Measurements from ENCODE around the gene ZCRB1. TPM values are rescaled to one million over a fixed set of nuclear protein-coding genes. Genes with fewer than 3 reads are reported as not detected.
"Not testable (repeated sequence)": the region's sequence is repeated elsewhere in the genome, so short reads cannot be mapped to it uniquely, and the experiment has no call there.

The ZCRB1 gene, protein sequence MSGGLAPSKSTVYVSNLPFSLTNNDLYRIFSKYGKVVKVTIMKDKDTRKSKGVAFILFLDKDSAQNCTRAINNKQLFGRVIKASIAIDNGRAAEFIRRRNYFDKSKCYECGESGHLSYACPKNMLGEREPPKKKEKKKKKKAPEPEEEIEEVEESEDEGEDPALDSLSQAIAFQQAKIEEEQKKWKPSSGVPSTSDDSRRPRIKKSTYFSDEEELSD
- total RNA-seq (2014; rRNA removed; shearing (Covaris generic); ENCODE audit: low replicate concordance): 32.1 and 42.6 TPM in 2 replicates

DNA sequence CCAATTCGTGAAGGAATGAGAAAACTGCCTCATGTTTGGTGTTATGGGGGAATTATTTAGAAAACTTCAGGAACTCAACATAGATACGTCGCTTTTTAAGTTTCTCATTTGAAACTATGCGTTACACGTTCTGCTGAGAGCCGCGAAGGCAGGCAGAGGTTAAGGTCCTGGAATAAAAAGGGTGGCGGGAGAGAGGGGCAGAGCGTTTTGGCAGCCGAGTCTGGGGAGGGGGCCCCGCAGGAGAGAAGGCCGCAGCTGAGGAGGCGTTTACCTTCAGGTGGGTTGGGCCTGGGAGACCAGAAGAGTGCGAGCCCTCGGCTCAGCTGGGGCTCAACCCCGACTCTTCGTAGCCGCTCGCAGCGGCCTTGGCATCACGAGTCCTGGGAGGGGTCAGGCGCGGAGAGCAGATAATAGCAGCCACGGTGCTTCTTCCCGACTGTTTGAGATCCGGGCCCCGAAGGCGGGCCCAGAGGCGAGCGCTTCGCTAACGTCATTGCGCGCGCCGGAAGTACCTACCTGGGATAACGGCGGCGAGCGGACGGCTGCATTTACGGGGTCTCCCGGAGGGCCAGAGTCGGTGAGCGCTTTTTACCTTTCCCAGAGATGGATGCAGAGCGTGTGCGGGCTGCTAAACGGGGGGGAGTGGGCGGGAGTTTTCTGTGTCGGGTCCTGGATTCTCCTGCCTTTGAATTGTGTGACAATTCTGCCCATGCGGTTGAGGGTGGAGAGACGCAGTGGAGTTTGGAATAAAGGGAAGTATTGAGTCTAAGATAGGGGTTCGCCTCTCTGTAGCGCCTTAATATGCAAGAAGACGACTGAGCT is at the start of gene ZCRB1, which contains the start of gene PPHLN1:
Gene ZCRB1, minus strand, starts transcription at position 442 of the 822 bp plus-strand sequence. CDS start 1,992 bp downstream, outside the sequence.
Gene PPHLN1, plus strand, starts transcription at position 515 of the 822 bp plus-strand sequence. CDS start 9,736 bp downstream, outside the sequence.
- peaks cover 8% of the 10 kb centered on the region for H3K36me3 ChIP-seq
- DNase-seq: peak; percentile 83
- no peaks in the 10 kb centered on the region for H3K27me3 ChIP-seq
- H3K4me3 ChIP-seq: peak within 1 kb of the TSS; percentile 99
- no peaks in the 10 kb centered on the region for H3K9me3 ChIP-seq

DNA sequence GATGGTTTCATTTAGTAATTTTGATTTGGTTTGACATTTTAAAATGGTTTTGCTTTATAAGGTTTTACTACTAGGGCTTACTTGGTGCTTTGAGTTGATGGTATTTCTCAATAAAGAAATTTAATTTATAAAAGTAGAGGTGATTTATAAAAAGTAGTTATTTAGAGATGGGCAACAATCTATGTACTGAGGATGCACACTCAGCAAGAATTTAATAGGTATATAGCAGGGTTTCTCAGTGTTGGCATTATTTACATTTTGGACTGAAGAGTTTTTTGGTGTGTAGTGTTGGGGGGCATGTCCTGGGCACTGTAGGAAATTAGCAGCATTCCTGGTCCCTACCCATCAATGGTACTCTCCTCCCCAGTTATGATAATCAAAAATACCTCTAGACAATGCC is 47.8 kb upstream of the ZCRB1 start:
- Histone ChIP-seq H3K4me3 (no peak overlapping the region), H3K27me3 (no peaks in the 10 kb centered on the region), H3K36me3 (peaks cover 18% of the 10 kb centered on the region), H3K9me3 (no peaks in the 10 kb centered on the region)
- no peak for DNase-seq

DNA sequence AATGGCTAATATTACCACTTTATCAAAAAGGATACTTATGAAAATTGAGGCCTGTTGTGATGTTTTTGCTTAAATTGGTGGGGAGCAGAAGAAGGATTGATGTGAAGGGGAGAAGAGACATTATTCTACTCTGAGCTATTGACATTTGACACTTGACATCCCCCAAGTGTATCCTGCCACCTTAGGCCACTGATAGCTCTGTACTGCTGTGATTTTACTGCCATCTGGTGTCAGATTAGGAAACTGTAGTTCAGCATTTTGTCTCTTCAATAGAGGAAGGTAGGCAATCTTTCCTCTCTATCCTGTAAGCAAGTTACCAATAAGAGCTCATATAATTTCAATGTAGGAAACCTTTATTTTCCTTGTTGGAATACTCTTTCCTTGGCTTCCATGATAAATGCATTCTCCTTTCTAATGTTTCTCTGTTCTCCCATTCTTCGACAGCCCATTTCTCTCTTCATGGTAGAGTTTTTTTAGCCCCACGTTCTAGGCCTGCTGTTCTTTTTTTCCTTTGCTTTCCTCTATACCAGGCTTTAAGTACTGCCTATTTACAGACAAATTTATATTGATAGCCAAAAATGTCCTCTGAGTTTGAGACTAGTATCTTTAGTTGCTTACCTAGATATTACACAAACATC is 46.4 kb upstream of the ZCRB1 start:
- H3K36me3 ChIP-seq: peaks cover 18% of the 10 kb centered on the region
- no peak for DNase-seq
- no peaks in the 10 kb centered on the region for H3K27me3 ChIP-seq
- H3K4me3 ChIP-seq: no peak overlapping the region
- H3K9me3 ChIP-seq: no peaks in the 10 kb centered on the region

DNA sequence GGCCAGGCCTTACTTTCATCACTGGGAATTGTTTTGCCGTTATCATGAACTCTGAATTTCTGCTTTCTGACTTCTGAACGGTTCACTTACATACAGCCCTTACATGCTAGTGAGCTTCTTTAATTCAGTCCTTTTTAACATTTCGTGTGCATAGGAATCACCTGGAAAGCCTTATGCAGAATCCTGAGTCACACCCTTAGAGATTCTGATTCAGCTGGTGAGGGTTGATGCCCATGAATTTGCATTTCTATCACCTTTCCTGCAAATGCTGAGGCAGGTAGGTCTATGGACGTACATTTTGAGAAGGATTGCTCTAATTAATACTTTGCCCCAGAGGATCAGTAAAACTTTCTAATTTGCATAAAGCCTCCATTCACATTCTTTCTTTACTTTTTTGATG is 44.1 kb upstream of the ZCRB1 start:
- Histone ChIP-seq H3K4me3 (no peak overlapping the region), H3K9me3 (no peaks in the 10 kb centered on the region), H3K36me3 (peaks cover 2% of the 10 kb centered on the region), H3K27me3 (no peaks in the 10 kb centered on the region)
- no peak for DNase-seq

DNA sequence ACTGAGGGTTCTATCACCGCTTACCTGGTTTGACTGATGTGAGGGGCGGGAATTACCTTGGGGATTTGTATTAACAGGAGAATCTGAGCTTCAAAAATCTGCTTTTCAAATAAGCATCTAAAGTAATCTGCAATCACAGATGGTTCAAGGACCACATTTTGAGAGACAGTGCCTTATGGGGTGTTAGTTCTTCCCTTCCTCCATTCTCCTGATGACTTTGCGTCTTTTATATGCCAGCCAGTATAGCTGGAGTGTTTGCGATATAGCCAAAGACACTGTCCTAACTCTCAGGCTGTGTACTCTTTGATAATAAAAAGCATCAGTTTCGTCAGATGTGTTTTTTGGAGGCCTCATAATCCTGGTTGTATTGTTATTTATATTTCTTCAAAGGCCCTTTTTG is 39.6 kb upstream of the ZCRB1 start:
- H3K4me3 ChIP-seq: no peak overlapping the region
- H3K36me3 ChIP-seq: peaks cover 6% of the 10 kb centered on the region
- no peaks in the 10 kb centered on the region for H3K9me3 ChIP-seq
- no peaks in the 10 kb centered on the region for H3K27me3 ChIP-seq
- no peak for DNase-seq

DNA sequence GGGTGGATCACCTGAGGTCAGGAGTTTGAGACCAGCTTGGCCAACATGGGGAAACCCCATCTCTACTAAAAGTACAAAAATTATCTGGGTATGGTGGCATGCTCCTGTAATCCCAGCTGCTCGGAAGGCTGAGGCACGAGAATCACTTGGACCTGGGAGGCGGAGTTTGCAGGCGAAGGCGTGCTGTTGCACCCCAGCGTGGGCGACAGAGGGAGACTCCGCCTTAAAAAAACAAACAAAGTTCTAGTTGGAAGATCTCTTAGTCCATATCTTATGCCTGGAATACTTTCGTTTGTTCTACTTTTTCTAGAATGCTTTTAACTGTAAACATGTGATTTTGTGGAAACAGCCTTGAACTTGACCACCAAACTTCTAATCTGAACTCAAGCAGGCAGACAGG is 38.8 kb upstream of the ZCRB1 start:
- Histone ChIP-seq H3K36me3 (peaks cover 6% of the 10 kb centered on the region), H3K9me3 (no peaks in the 10 kb centered on the region), H3K27me3 (no peaks in the 10 kb centered on the region), H3K4me3 (no peak overlapping the region)
- no peak for DNase-seq

DNA sequence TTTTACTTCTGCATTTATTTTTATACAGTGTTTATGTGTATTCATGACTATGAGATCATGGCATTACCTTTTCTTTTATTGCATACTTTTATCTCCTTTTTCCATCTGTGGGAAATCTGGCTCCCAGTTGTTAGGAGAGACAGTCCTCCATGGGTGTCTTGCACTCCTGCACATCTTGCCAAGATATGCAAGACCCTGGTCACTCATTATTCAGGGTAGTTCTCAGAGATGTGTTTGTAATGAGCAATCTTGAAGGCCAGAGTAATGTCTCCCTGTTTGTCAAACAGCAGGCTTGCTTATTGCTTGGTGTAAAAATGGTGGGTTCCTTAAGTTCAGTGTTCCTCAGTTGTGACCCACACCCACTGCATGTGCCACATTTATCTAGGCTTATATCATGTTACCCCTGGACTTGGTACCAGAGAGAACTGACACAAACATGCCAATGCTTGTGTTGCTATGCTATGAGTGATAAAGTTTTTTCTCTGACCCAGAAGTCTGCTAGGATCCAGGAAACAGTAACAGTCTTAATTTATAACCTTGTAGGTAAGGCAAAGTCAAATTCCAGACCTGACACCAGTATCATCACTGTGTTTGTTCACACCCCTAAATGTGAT is 36.9 kb upstream of the ZCRB1 start:
- peaks cover 14% of the 10 kb centered on the region for H3K36me3 ChIP-seq
- DNase-seq: no peak

DNA sequence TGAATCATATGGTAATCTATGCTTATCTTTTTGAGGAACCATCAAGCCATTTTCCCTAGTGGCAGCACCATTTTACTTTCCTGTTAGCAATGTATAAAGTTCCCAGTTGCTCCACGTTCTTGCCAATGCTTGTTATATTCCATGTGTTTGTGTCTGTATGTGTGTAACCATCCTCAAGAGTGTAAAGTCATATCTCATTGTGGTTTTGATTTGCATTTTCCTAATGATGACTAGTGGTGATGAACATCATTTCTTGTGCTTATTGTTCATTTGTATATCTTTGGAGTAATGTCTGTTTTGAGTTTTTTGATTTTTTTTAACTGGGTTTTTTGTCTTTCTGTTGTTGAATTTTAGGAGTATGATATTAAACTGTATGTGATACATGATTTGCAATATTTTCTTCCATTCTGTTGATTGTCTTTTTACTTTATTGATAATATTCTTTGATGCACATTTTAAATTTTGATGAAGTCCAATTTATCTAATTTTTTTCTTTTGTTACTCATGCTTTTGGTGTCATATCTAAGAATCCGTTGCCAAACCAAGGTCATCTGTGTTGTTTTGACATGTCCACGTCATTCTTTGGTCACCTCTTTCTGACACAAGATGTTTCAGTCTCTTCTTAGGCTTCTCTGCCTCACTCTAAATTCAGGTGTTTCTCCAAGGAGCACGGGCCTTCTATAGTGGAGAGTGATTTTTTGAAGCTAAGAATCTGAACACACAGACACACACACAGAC is 36.2 kb upstream of the ZCRB1 start:
- peaks cover 16% of the 10 kb centered on the region for H3K36me3 ChIP-seq
- no peaks in the 10 kb centered on the region for H3K9me3 ChIP-seq
- H3K27me3 ChIP-seq: no peaks in the 10 kb centered on the region
- no peak overlapping the region for H3K4me3 ChIP-seq
- DNase-seq: no peak

More for the DNA sequence above, 36.9 kb upstream of the ZCRB1 start:
- H3K9me3 ChIP-seq: no peaks in the 10 kb centered on the region
- H3K4me3 ChIP-seq: no peak overlapping the region
- H3K27me3 ChIP-seq: no peaks in the 10 kb centered on the region

DNA sequence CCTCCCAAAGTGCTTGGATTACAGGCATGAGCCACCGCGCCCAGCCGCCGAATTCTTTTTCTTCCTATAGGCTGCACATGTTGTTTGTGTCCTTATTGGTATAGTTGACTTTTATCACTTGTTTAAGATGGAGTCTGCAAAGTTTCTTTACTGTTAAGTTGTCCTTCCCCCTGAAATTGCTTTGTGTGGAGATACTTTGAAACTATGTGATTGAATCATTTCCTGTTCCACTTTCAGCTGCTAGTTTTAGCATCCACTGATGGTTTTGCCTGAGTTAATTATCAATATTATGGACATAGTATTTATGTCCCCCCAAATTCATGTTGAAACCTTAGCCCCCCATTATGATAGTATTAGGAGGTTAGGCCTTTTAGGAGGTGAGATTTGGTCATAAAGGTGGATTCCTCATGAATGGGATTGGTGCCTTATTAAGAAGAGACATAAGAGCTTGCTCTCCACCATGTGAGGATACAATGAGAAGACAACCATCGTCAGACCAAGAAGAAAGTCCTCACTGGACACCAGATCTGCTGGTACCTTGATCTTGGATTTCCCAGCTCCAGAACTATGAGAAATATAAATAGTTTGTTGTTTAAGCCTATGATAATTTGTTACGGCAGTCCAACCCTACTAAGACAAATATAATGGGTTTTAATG is 35.0 kb upstream of the ZCRB1 start:
- Histone ChIP-seq H3K4me3 (no peak overlapping the region), H3K9me3 (no peaks in the 10 kb centered on the region), H3K36me3 (peaks cover 16% of the 10 kb centered on the region), H3K27me3 (no peaks in the 10 kb centered on the region)
- DNase-seq: no peak

DNA sequence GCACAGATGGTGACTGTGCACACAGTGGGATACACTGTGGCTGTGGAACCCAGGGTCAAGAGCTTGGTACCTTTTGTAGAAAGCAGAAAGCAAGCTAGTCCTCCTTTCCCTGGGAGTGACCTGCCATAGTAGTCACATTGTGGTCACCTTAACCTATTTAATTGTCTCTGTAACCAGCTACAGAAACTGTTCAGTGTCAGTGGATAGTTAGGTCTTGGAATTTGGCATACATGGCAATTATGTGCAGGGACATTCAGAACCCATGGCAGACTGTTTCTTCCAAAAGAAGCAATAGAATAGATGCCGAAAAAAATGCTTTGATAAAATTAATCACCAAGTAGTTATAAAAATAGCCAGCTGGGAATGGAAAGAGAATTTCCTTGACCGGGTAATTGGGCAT is 30.4 kb upstream of the ZCRB1 start:
- H3K9me3 ChIP-seq: no peaks in the 10 kb centered on the region
- DNase-seq: no peak
- no peak overlapping the region for H3K4me3 ChIP-seq
- H3K27me3 ChIP-seq: no peaks in the 10 kb centered on the region
- peaks cover 15% of the 10 kb centered on the region for H3K36me3 ChIP-seq

DNA sequence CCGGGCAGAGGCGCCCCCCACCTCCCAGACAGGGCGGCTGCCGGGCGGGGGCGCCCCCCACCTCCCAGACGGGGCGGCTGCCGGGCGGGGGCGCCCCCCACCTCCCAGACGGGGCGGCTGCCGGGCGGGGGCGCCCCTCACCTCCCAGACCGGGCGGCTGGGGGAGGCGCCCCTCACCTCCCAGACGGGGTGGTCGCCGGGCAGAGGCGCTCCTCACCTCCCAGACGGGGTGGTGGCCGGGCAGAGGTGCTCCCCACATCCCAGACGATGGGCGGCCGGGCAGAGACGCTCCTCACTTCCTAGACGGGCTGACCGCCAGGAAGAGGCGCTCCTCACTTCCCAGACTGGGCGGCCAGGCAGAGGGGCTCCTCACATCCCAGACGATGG is 24.1 kb upstream of the ZCRB1 start:
- H3K36me3 ChIP-seq, DNase-seq, H3K27me3 ChIP-seq, H3K4me3 ChIP-seq, H3K9me3 ChIP-seq: not testable (repeated sequence)

DNA sequence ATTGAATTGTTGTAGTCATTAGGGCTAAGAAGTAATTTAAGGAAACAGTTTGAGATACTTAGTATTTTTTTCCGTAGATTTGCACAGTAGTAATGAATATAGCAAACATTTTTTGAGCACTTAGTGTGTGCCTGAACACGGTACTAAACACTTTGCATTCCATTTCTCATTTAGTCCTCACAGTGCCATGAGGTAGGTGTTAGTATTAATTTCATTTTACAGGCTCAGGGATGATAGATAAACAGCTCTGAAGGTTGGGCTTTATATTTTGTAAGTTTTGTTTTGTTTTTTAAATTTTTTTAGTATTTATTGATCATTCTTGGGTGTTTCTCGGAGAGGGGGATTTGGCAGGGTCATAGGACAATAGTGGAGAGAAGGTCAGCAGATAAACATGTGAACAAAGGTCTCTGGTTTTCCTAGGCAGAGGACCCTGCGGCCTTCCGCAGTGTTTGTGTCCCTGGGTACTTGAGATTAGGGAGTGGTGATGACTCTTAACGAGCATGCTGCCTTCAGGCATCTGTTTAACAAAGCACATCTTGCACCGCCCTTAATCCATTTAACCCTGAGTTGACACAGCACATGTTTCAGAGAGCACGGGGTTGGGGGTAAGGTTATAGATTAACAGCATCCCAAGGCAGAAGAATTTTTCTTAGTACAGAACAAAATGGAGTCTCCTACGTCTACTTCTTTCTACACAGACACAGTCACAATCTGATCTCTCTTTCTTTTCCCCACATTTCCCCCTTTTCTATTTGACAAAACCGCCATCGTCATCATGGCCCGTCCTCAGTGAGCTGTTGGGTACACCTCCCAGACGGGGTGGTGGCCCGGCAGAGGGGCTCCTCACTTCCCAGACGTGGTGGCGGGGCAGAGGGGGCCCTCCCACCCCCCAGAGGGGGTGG is 23.5 kb upstream of the ZCRB1 start:
- DNase-seq, H3K36me3 ChIP-seq, H3K9me3 ChIP-seq, H3K4me3 ChIP-seq, H3K27me3 ChIP-seq: not testable (repeated sequence)

DNA sequence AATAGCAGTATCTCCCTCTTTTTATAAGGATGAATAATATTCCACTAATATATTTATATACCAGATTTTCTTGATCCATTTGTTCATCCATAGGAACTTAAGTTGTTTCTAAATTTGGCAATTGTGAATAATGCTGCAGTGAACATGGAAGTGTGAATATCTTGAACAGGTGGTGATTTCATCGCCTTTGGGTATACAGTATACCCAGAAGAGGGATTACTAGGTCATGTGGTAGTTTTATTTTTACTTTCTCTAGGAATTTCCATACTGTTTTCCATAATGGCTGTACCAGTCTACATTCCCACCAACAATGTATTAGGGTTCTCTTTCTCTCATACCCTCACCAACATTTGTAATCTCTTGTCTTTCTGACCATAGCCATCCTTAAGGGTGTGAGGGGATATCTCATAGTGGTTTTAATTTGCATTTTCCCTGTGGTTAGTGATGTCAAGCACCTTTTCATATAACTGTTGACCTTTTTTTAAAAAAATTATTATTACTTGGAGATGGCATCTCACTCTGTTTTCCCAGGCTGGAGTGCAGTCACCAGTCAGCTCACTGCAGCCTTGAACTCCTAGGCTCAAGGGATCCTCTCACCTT is 20.6 kb upstream of the ZCRB1 start:
- Histone ChIP-seq H3K9me3 (no peaks in the 10 kb centered on the region), H3K36me3 (peaks cover 3% of the 10 kb centered on the region; the same call in 1 of the 2 replicates), H3K4me3 (no peak overlapping the region), H3K27me3 (no peaks in the 10 kb centered on the region)
- DNase-seq: no peak

DNA sequence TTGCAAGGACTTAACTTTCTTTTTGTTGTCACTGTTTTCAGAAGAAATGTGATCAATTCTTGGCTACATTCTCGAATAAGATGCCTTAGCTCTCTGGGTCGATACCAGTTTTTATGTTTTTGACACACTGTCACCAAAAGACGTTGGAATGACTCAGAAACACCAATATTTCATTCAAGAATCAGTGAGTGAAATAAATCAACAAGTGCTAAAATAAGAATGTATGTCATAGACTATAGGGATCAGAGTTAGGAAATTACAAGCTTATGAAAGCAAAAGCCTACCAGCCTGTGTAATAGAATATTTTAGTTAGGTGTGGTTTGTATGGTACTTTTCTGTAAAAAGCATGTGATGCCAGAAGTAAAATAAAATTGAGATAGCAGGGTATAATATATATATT is 17.8 kb upstream of the ZCRB1 start:
- Histone ChIP-seq H3K36me3 (peaks cover 6% of the 10 kb centered on the region; the same call in 1 of the 2 replicates), H3K27me3 (no peaks in the 10 kb centered on the region), H3K9me3 (no peaks in the 10 kb centered on the region), H3K4me3 (no peak overlapping the region)
- no peak for DNase-seq

DNA sequence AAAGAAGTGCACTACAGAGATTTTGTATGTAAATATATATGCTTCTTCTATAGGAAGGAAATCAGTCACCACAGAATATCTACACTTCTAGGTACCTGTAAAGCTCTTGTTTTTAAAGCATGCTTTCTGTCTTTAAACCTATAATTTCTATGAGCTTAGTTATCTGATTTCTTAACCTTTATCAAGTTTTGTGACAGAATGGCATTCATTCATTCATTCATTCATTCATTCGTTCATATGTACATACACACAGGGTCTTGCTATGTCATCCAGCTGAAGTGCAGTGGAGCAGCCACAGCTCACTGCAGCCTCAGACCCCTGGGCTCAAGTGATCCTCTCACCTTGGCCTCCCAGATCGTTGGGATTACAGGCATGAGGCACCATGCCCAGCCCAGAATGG is 16.1 kb upstream of the ZCRB1 start:
- Histone ChIP-seq H3K4me3 (no peak overlapping the region), H3K9me3 (no peaks in the 10 kb centered on the region), H3K27me3 (no peaks in the 10 kb centered on the region), H3K36me3 (peaks cover 6% of the 10 kb centered on the region)
- DNase-seq: no peak

Data from MG63 (cell line).